Ishikawa (cell line): Measurements from ENCODE around the gene TJP2.

Source experiments
- CEBPB ChIP-seq: IDR thresholded peaks from 2 replicates; pipeline ENCODE4 v1.6.1; 2012
- CREB1 ChIP-seq: IDR thresholded peaks from 2 replicates; pipeline ENCODE4 v1.6.1; 2012; ENCODE audit warnings: low read depth
- EGR1 ChIP-seq: IDR thresholded peaks from 2 replicates; pipeline ENCODE4 v1.6.1; 2012
- EP300 ChIP-seq: IDR thresholded peaks from 2 replicates; pipeline ENCODE4 v1.6.1; 2012; ENCODE audit warnings: borderline replicate concordance
- FOXM1 ChIP-seq: IDR thresholded peaks from 2 replicates; pipeline ENCODE4 v1.6.1; 2012; ENCODE audit warnings: low read depth, borderline replicate concordance
- NFIC ChIP-seq: IDR thresholded peaks from 2 replicates; pipeline ENCODE4 v1.6.1; 2012
- RAD21 ChIP-seq: IDR thresholded peaks from 2 replicates; pipeline ENCODE4 v1.6.1; 2012; ENCODE audit warnings: low read depth
- TAF1 ChIP-seq: IDR thresholded peaks from 2 replicates; pipeline ENCODE4 v1.6.1; 2012; ENCODE audit warnings: low read depth, mild to moderate bottlenecking
- TCF12 ChIP-seq: IDR thresholded peaks from 2 replicates; pipeline ENCODE4 v1.6.1; 2012; ENCODE audit warnings: low read depth
- TEAD4 ChIP-seq: IDR thresholded peaks from 2 replicates; pipeline ENCODE4 v1.6.1; 2012
- YY1 ChIP-seq: IDR thresholded peaks from 2 replicates; pipeline ENCODE4 v1.6.1; 2012; ENCODE audit warnings: low read depth
- ZBTB7A ChIP-seq: IDR thresholded peaks from 2 replicates; pipeline ENCODE4 v1.6.1; 2012; ENCODE audit warnings: low read depth
- TF ChIP-seq, protein P1 (sequence below): IDR thresholded peaks from 2 replicates; pipeline ENCODE4 v1.6.1; 2012
- TF ChIP-seq, protein P2 (sequence below): IDR thresholded peaks from 2 replicates; pipeline ENCODE4 v1.6.1; 2012
- TF ChIP-seq, protein P3 (sequence below): IDR thresholded peaks from 2 replicates; pipeline ENCODE4 v1.6.1; 2012; ENCODE audit warnings: low read depth, mild to moderate bottlenecking

The TJP2 gene

DNA sequence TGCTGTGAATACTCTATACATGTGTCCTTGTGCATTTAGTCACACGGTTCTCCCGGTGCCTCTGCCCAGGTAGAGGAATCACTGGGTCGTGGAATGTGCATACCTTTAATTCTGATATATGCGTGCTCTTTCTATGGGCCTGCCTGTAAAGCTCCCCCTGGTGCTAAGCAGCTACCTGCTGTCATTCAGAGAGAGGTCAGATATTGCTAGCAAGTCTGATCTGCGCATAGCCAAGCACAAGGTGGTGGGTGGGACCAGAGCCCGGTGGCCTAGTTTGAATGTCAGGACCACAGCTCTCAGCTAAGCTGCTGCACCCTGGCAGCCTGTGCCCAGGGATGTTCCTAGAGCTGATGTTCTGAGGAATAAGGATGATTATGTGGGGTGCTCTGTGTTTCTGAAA, 33.4 kb downstream of the TJP2 start:
- TF ChIP-seq RAD21 (no peak; the same call in 1 of the 2 replicates), FOXM1 (no peak), ZBTB7A (no peak), TCF12 (no peak), YY1 (no peak), TAF1 (no peak), NFIC (no peak), EGR1 (no peak), CEBPB (no peak), CREB1 (no peak), TEAD4 (no peak), EP300 (no peak)
- TF ChIP-seq, protein P1, sequence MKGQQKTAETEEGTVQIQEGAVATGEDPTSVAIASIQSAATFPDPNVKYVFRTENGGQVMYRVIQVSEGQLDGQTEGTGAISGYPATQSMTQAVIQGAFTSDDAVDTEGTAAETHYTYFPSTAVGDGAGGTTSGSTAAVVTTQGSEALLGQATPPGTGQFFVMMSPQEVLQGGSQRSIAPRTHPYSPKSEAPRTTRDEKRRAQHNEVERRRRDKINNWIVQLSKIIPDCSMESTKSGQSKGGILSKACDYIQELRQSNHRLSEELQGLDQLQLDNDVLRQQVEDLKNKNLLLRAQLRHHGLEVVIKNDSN, result no peak
- TF ChIP-seq, protein P2, sequence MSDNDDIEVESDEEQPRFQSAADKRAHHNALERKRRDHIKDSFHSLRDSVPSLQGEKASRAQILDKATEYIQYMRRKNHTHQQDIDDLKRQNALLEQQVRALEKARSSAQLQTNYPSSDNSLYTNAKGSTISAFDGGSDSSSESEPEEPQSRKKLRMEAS, result no peak
- TF ChIP-seq, protein P3, sequence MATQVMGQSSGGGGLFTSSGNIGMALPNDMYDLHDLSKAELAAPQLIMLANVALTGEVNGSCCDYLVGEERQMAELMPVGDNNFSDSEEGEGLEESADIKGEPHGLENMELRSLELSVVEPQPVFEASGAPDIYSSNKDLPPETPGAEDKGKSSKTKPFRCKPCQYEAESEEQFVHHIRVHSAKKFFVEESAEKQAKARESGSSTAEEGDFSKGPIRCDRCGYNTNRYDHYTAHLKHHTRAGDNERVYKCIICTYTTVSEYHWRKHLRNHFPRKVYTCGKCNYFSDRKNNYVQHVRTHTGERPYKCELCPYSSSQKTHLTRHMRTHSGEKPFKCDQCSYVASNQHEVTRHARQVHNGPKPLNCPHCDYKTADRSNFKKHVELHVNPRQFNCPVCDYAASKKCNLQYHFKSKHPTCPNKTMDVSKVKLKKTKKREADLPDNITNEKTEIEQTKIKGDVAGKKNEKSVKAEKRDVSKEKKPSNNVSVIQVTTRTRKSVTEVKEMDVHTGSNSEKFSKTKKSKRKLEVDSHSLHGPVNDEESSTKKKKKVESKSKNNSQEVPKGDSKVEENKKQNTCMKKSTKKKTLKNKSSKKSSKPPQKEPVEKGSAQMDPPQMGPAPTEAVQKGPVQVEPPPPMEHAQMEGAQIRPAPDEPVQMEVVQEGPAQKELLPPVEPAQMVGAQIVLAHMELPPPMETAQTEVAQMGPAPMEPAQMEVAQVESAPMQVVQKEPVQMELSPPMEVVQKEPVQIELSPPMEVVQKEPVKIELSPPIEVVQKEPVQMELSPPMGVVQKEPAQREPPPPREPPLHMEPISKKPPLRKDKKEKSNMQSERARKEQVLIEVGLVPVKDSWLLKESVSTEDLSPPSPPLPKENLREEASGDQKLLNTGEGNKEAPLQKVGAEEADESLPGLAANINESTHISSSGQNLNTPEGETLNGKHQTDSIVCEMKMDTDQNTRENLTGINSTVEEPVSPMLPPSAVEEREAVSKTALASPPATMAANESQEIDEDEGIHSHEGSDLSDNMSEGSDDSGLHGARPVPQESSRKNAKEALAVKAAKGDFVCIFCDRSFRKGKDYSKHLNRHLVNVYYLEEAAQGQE, result no peak

DNA sequence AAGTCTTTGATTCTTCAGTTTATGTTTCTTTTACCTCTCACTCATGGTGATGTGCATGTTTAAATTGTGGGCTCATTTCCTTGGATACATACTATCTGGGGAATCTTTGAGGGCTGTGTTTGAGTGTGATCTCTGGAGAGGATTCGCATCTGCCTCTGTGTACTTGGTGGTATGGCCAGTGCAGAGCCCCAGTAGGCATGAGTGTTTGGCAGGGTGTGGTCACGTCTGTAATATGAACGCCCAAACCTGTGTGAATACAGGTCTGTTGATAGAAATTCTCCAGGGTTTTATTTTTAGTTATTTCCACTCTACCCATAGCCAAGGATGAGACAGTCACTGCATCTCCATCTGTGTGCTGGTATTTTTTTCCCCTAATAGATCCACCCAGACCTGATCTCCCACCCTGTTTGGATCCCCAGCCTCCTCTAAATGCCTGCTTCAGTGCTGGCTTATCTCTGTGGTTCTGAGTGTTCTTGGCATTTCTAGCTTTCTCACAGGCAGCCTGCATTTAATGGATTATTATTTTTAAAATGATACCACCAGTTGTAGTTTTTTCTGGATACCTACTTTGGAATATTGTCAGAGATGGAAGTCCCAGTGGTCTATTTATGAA, 37.5 kb downstream of the TJP2 start:
- TF ChIP-seq, protein P1, result no peak
- TF ChIP-seq FOXM1 (no peak), CREB1 (no peak)

DNA sequence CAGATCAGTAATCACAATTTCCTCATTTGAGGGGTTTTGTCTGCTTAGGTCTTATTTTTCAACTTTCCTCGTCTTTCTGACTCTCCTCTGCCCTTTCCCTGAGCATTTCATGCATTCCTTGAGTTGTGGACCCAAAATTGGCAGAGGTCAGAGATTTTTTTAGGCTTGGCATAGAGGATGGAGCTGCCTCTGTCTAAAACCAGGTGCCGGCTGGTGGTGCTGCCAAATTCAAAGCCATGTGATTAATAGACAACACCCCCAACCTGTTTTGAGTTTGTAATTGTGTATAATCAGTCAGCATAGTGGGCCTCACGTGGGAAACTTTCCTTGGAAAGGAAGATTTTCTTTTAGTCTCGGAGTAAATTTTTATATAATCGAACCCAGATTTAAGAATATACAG, 39.6 kb downstream of the TJP2 start:
- TF ChIP-seq, protein P3, result no peak
- TF ChIP-seq FOXM1, result no peak
- TF ChIP-seq ZBTB7A, result no peak
- TF ChIP-seq CREB1, result no peak
- TF ChIP-seq TAF1, result no peak
- TF ChIP-seq, protein P1, result no peak
- TF ChIP-seq NFIC, result no peak
- TF ChIP-seq TCF12, result no peak
- no peak for TF ChIP-seq EGR1
- TF ChIP-seq YY1, result no peak
- no peak for TF ChIP-seq RAD21
- TF ChIP-seq EP300, result no peak
- TF ChIP-seq TEAD4, result no peak
- TF ChIP-seq, protein P2, result no peak
- TF ChIP-seq CEBPB, result no peak

DNA sequence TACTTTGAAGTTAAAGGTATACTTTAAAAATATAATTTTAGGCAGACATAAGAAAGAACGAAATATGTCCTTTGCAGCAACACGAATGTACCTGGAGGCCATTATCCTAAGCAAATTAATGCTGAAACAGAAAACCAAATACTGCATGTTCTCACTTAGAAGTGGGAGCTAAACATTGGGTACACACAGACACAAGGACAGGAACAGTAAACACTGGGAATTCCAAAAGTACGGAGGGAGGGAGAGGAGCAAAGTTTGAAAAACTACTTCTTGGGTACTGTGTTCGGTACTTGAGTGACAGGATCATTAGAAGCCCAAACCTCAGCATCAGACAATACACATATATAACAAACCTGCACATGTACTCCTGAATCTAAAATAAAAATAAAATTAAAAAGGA, 40.9 kb downstream of the TJP2 start:
- TF ChIP-seq ZBTB7A, result no peak
- TF ChIP-seq CEBPB, result no peak
- no peak for TF ChIP-seq FOXM1
- no peak for TF ChIP-seq TEAD4
- no peak for TF ChIP-seq EP300
- no peak for TF ChIP-seq RAD21
- TF ChIP-seq, protein P2, result no peak
- TF ChIP-seq, protein P3, result no peak
- TF ChIP-seq NFIC, result no peak
- TF ChIP-seq EGR1, result no peak
- TF ChIP-seq TAF1, result no peak
- TF ChIP-seq, protein P1, result no peak
- TF ChIP-seq CREB1, result no peak
- no peak for TF ChIP-seq TCF12
- no peak for TF ChIP-seq YY1
